ENCODE measurements around the gene GPR108. TPM values are rescaled to one million over a fixed set of nuclear protein-coding genes. Genes with fewer than 3 reads are reported as not detected.
A peak's percentile ranks its signal among the peaks of the same experiment; 100 is the strongest.

GPR108 gene
- total and polyA plus RNA-seq, 2 of the 13 experiments (the other 11 are each of a cell fraction or from before 2014, with no cell fraction given) = 36.4 to 63.0 TPM

DNA sequence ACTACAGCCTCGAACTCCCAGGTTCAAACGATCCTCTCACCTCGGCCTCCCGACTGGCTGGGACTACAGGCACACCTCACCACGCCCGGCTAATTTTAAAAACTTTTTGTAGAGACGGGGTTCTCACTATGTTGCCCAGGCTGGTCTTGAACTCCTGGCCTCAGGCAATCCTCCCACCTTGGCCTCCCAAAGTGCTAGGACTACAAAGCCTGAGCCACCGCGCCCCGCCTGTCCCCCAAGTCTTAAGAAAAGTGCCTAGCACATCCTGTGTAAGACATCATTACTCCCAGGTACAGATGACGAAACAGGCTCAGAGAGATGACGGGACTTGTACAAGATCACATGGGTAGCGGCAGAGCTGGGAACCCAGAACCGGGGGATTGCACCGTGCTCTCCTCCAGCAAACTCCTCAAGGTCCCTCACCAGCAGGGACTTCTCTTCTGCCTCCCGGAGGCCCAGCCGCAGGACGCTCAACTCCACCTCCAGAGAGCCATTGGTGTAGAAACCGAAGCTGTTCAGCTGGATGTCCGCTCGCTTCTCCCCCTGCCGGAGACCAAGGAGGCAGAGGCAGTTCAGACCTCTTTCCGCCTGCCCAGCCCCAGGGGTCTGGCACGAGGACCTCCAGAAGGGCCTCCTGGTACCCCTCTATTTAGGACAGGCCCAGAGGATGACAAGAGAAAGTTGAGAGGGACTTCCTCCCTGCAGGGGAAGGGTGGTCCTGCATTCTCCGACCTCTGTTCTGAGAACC is 1.0 kb downstream of the GPR108 start (continued):
- TF ChIP-seq, protein P1, sequence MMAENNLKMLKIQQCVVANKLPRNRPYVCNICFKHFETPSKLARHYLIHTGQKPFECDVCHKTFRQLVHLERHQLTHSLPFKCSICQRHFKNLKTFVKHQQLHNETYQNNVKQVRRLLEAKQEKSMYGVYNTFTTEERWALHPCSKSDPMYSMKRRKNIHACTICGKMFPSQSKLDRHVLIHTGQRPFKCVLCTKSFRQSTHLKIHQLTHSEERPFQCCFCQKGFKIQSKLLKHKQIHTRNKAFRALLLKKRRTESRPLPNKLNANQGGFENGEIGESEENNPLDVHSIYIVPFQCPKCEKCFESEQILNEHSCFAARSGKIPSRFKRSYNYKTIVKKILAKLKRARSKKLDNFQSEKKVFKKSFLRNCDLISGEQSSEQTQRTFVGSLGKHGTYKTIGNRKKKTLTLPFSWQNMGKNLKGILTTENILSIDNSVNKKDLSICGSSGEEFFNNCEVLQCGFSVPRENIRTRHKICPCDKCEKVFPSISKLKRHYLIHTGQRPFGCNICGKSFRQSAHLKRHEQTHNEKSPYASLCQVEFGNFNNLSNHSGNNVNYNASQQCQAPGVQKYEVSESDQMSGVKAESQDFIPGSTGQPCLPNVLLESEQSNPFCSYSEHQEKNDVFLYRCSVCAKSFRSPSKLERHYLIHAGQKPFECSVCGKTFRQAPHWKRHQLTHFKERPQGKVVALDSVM (CRISPR knock-in tag; IDR thresholded peaks at IDR 0.05) = peak; percentile 93
- TF ChIP-seq ATF7-NPFF (CRISPR knock-in tag; IDR thresholded peaks at IDR 0.05; ENCODE audit: low read depth) = 0 out of 2 replicates have a peak, but pooled peaks have one; percentile 20
- TF ChIP-seq ZNF616 (CRISPR knock-in tag; IDR thresholded peaks at IDR 0.05; ENCODE audit: low read depth) = 0 out of 2 replicates have a peak, but pooled peaks have one; percentile 44
- peak; percentile 68 for TF ChIP-seq MIXL1 (CRISPR knock-in tag; IDR thresholded peaks at IDR 0.05)
- TF ChIP-seq SMAD9 (CRISPR knock-in tag; IDR thresholded peaks at IDR 0.05) = no peak
- 0 out of 2 replicates have a peak, but pooled peaks have one; percentile 3 for TF ChIP-seq DMAP1 (CRISPR knock-in tag; IDR thresholded peaks at IDR 0.05)
- TF ChIP-seq ZNF17 (CRISPR knock-in tag; IDR thresholded peaks at IDR 0.05) = no peak
- no peak for TF ChIP-seq ZFP41 (CRISPR knock-in tag; IDR thresholded peaks at IDR 0.05; ENCODE audit: borderline replicate concordance)
- 0 out of 2 replicates have a peak, but pooled peaks have one; percentile 43 for TF ChIP-seq RXRB (CRISPR knock-in tag; IDR thresholded peaks at IDR 0.05; ENCODE audit: borderline replicate concordance)
- TF ChIP-seq FIP1L1 (IDR thresholded peaks at IDR 0.05; ENCODE audit: borderline replicate concordance, insufficient read depth, low read depth, low read length) = no peak
- TF ChIP-seq, protein P2, sequence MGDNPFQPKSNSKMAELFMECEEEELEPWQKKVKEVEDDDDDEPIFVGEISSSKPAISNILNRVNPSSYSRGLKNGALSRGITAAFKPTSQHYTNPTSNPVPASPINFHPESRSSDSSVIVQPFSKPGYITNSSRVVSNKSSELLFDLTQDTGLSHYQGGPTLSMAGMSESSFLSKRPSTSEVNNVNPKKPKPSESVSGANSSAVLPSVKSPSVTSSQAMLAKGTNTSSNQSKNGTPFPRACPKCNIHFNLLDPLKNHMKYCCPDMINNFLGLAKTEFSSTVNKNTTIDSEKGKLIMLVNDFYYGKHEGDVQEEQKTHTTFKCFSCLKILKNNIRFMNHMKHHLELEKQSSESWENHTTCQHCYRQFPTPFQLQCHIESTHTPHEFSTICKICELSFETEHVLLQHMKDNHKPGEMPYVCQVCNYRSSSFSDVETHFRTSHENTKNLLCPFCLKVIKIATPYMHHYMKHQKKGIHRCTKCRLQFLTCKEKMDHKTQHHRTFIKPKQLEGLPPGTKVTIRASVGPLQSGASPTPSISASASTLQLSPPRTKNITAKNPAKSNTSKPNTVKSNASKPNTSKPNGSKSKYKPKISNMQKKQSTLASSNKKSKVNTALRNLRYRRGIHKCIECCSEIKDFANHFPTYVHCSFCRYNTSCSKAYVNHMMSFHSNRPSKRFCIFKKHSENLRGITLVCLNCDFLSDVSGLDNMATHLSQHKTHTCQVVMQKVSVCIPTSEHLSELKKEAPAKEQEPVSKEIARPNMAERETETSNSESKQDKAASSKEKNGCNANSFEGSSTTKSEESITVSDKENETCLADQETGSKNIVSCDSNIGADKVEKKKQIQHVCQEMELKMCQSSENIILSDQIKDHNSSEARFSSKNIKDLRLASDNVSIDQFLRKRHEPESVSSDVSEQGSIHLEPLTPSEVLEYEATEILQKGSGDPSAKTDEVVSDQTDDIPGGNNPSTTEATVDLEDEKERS (CRISPR knock-in tag; IDR thresholded peaks at IDR 0.05) = 0 out of 2 replicates have a peak, but pooled peaks have one; percentile 26
- TF ChIP-seq, protein P3, sequence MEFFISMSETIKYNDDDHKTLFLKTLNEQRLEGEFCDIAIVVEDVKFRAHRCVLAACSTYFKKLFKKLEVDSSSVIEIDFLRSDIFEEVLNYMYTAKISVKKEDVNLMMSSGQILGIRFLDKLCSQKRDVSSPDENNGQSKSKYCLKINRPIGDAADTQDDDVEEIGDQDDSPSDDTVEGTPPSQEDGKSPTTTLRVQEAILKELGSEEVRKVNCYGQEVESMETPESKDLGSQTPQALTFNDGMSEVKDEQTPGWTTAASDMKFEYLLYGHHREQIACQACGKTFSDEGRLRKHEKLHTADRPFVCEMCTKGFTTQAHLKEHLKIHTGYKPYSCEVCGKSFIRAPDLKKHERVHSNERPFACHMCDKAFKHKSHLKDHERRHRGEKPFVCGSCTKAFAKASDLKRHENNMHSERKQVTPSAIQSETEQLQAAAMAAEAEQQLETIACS (CRISPR knock-in tag; IDR thresholded peaks at IDR 0.05) = no peak
- 0 out of 2 replicates have a peak, but pooled peaks have one; percentile 14 for TF ChIP-seq MEIS1 (CRISPR knock-in tag; IDR thresholded peaks at IDR 0.05; ENCODE audit: borderline replicate concordance)
- 0 out of 2 replicates have a peak, but pooled peaks have one; percentile 63 for TF ChIP-seq KDM4B (CRISPR knock-in tag; IDR thresholded peaks at IDR 0.05)
- TF ChIP-seq, protein P4, sequence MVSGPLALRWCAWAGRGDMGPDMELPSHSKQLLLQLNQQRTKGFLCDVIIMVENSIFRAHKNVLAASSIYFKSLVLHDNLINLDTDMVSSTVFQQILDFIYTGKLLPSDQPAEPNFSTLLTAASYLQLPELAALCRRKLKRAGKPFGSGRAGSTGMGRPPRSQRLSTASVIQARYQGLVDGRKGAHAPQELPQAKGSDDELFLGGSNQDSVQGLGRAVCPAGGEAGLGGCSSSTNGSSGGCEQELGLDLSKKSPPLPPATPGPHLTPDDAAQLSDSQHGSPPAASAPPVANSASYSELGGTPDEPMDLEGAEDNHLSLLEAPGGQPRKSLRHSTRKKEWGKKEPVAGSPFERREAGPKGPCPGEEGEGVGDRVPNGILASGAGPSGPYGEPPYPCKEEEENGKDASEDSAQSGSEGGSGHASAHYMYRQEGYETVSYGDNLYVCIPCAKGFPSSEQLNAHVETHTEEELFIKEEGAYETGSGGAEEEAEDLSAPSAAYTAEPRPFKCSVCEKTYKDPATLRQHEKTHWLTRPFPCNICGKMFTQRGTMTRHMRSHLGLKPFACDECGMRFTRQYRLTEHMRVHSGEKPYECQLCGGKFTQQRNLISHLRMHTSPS (CRISPR knock-in tag; IDR thresholded peaks at IDR 0.05; ENCODE audit: low read depth) = no peak
- TF ChIP-seq ZNF34 (CRISPR knock-in tag; IDR thresholded peaks at IDR 0.05; ENCODE audit: borderline replicate concordance) = peak; percentile 71; the same call in 1 of the 2 replicates
- TF ChIP-seq, protein P5, sequence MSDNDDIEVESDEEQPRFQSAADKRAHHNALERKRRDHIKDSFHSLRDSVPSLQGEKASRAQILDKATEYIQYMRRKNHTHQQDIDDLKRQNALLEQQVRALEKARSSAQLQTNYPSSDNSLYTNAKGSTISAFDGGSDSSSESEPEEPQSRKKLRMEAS (IDR thresholded peaks at IDR 0.05) = 0 out of 2 replicates have a peak, but pooled peaks have one; percentile 30
- TF ChIP-seq RAD21 (CRISPR knock-in tag; IDR thresholded peaks at IDR 0.05) = peak; percentile 82
- TF ChIP-seq ZNF441 (CRISPR knock-in tag; IDR thresholded peaks at IDR 0.05; ENCODE audit: borderline replicate concordance) = peak; percentile 52; the same call in 1 of the 2 replicates
- 0 out of 2 replicates have a peak, but pooled peaks have one; percentile 27 for TF ChIP-seq CREB1 (IDR thresholded peaks at IDR 0.05)
- TF ChIP-seq CREB1 (CRISPR knock-in tag; IDR thresholded peaks at IDR 0.05) = no peak
